GM18502 (cell line): Measurements from ENCODE around the gene LAX1.
"Not testable (repeated sequence)": the region's sequence is repeated elsewhere in the genome, so short reads cannot be mapped to it uniquely, and the experiment has no call there.

Experiments
- ATAC-seq: cut with Tn5 transposase; IDR thresholded peaks from one replicate; pipeline ENCODE4 v1.9.1; 2021; ENCODE audit warnings: mild to moderate bottlenecking; ENCODE audit not compliant: unreplicated experiment, poor library complexity

The LAX1 gene

GRCh38 chr1:203764105-203765028, 616 bp upstream of the LAX1 start:
- ATAC-seq, result no peak

GRCh38 chr1:203768256-203768655, 3.3 kb downstream of the LAX1 start:
- no peak for ATAC-seq

DNA sequence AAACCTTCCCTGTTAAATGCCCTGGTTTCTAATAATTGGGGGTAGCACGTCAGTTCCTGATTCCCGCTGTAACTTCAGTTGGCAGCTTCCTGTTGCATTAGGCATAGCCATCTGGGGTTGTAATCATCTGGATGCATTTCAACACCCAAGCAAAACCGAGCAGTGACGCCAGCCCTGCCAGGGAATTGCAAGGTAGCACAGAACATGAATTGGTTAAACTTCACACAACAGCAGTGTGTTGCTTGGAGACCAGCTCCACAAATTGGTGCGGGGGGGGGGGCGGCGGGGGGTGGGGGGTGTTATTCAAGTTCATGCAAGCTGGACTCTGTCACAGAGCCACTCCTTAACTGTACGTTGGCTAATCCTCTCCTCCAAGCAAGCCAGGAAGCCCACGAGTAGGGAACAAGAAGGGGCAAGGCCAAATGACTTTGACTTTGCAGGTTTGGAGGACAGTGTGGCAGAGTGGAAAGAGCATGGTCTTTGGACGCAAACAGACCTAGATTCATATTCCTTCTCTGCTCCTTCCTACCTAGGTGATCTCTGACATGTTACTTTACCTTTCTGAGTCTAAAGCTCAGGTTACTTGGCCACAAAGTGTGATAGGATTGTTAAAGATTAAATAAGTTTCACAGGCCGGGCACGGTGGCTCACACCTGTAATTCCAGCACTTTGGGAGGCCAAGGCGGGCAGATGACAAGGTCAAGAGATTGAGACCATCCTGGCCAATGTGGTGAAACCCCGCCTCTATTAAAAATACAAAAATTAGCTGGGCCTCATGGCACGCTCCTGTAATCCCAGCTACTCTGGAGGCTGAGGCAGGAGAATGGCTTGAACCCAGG, 4.7 kb downstream of the LAX1 start:
- ATAC-seq, result no peak

DNA sequence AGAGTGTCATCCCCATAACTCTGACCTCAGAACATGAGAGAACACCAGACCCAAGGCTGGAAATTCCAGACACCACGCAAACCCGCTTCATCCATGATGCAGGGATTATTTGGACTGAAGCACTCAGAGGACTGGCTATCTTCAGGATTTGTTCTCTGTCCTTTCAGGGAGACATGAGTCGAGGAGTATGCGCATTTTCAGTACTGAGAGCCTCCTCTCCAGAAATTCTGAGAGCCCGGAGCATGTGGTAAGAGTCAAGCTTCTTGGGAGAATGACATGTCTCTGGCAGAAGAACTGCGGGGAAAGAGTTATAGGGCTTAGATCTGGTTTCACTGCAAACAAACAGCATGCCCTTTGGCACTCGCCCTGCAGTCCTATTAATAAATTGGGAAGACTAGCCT, 6.9 kb downstream of the LAX1 start:
- ATAC-seq, result no peak

GRCh38 chr1:203772836-203773235, 7.9 kb downstream of the LAX1 start:
- ATAC-seq, result no peak

DNA sequence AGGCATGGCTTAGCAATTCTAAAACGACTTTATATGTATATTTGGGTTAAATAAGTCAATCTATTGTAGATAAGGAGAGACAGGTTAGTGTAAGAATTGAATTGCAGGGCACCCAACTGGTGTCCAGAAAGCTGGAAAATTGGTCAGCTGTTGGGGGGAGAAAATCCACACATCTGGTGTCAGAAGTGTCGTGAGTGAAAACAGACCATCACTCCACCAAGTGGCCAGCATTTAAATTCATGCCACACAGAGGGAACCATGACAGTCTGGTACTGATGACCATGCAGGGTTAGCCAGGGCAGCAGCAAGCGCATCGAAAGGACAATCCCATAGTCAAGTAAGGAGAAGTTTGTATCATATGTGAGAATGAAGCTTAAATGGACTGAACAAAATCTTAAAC, 11.7 kb downstream of the LAX1 start:
- ATAC-seq, result no peak

- ATAC-seq, result no peak
Observed at GRCh38 chr1:203777596-203777995, 12.6 kb downstream of the LAX1 start.

- no peak for ATAC-seq
Observed at GRCh38 chr1:203778146-203778545, 13.2 kb downstream of the LAX1 start.

- no peak for ATAC-seq
Observed at GRCh38 chr1:203778789-203779188, 13.8 kb downstream of the LAX1 start.

DNA sequence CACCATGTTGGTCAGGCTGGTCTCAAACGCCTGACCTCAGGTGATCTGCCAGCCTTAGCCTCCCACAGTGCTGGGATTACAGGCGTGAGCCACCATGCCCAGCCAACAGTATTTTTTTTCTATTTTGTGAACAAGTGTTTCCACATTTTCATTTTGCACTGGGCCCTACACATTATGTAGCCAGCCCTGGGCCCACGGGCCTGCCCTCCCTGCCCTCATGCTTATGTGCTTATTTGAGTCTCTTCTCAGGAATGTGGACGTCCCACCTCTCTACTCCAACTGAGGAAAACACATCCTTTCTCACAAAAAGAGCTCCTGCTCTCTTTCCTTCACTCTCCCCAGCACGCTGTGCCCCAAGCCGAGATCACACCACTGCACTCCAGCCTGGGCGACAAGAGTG, 17.0 kb downstream of the LAX1 start:
- ATAC-seq, result no peak

GRCh38 chr1:203789966-203790365, 25.0 kb downstream of the LAX1 start:
- ATAC-seq, result no peak

DNA sequence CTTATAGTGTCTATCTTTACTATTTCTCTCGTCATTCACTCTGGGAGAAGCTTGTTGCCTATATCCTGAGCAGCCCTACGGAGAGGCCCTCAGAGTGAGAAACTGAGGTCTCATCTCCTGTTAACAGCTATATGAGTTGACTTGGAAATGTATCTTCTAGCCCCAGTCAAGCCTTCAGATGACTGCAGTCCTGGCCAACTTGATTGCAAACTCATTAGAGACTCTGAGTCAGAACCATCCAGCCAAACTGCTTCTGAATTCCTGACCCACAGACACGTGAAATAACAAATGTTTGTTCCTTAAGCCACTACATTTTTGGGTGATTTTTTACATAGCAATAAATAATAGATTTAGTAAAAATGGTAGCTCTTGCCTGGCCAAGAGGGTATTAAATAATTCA, 26.5 kb downstream of the LAX1 start:
- ATAC-seq, result no peak

GRCh38 chr1:203792486-203792885, 27.5 kb downstream of the LAX1 start:
- ATAC-seq, result no peak

DNA sequence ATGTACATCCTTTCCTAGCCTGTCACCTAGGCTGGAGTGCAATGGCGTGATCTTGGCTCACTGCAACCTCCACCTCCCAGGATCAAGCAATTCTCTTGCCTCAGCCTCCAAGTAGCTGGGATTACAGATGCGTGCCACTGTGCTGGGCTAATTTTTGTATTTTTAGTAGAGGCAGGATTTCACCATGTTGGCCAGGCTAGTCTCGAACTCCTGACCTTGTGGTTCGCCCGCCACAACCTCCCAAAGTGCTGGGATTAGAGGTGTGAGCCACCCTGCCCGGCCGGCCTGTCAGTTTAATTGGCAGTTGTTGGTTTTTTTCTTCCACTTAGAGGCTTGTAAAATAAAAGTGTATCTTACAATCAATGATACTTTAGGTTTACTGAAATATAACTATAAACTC, 28.6 kb downstream of the LAX1 start:
- ATAC-seq, result not testable (repeated sequence)

DNA sequence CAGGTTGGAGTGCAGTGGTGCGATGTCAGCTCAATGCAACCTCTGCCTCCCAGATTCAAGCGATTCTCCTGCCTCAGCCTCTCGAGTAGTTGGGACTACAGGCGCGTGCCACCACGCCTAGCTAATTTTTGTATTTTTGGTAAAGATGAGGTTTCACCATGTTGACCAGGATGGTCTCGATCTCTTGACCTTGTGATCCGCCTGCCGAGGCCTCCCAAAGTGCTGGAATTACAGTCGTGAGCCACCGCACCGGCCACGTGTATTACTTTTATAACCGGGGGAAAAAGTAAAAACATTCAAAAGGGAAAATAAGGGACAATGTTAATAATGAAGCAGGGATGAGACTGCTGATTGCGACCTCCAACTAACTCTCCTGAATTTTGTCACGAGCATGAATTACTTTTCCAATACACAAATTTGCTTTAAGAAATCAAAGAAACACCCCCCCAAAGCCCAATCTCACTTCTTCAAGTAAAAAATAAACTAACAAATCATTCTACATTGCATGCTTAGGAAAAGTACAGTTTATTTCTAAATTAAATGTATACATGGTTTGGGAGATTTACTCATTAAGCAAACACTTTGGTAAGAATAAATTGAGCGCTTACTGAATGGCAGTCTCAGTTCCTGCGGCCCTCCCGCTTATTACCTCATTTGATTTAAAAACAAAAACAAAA, 29.9 kb downstream of the LAX1 start:
- ATAC-seq, result no peak

DNA sequence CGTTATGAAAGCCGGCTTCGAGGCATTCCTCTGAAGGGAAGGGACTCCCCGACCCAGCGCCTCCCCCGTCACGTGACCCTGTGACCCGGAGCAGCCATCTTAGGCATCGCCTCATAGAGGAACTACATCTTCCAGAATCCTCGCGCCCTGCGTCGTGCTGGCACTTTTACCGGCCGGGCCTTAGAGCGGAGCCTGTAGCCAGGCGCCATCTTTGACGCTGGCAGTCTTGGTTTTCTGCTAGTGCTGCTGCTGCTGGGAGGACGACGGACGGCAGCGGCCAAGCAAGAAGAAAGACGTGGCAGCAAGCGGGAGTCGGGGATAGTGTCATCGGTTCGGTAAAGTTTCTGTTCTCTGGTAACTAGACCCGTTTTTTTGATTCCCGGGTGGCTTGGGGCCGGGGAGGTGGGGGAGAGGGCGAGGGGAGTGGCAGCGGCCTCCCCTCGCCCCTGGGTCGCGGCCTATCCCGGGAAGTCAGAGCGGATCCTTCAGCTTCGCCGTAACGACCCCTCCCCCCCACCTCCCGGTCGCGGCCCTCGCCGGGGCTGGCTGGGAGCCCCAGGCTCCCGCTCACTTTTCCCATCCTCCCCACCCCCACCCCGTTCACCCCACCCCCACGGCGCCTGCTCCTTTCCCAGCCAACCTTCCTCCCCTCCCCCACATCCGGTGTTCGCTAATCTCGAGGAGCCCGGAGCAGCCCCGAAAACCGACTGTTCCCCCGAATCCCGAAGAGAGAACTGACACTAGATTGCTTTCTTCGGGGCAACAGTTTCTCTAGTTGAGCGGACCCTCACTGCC, 30.7 kb downstream of the LAX1 start, which contains the start of the genes ZBED6 and ZC3H11A:
Gene ZBED6, plus strand, starts transcription at position 183 of the 795 bp plus-strand sequence. CDS start 1,900 bp downstream, outside the sequence.
Gene ZC3H11A, plus strand, starts transcription at position 183 of the 795 bp plus-strand sequence. CDS start 21,448 bp downstream, outside the sequence.
- ATAC-seq, result peak; percentile 98

- peak; percentile 24 for ATAC-seq
Observed at GRCh38 chr1:203796236-203796605, 31.2 kb downstream of the LAX1 start.

- ATAC-seq, result no peak
Observed at GRCh38 chr1:203797216-203797615, 32.2 kb downstream of the LAX1 start.

- ATAC-seq, result no peak
Observed at GRCh38 chr1:203797948-203798655, 33.1 kb downstream of the LAX1 start.
